Effector memory CD8-positive, alpha-beta T cell (primary cell): ENCODE data around the gene KIF1A.

ENCODE experiments used
- ATAC-seq: fragments of 150-1000 bp; cut with Tn5 transposase; replicated peaks from 2 replicates; pipeline ENCODE4 v1.10.0; 2021; ENCODE audit warnings: mild to moderate bottlenecking, moderate library complexity
- DNase-seq, 3 experiments: peaks; one replicate each; pipeline ENCODE4 v3.0.0; 2021
- H3K27ac Mint-ChIP-seq, 2 donors: one replicate each; pipeline ENCODE4 v1.8.0; 2022; ENCODE audit warnings: mild to moderate bottlenecking in 2 of 2, mixed read lengths in 2 of 2, moderate library complexity in 2 of 2
- H3K27me3 Mint-ChIP-seq, 2 donors: one replicate each; pipeline ENCODE4 v1.8.0; 2022; ENCODE audit warnings: mixed read lengths in 2 of 2
- H3K36me3 Mint-ChIP-seq: one replicate; pipeline ENCODE4 v1.8.0; 2022; ENCODE audit warnings: mild to moderate bottlenecking, moderate library complexity, mixed read lengths; ENCODE audit not compliant: insufficient read depth
- H3K4me1 Mint-ChIP-seq, 2 donors: one replicate each; pipeline ENCODE4 v1.8.0; 2022; ENCODE audit warnings: low read depth in 2 of 2, mixed read lengths in 2 of 2
- H3K4me3 Mint-ChIP-seq, 2 donors: one replicate each; pipeline ENCODE4 v1.8.0; 2022; ENCODE audit warnings: mild to moderate bottlenecking in 2 of 2, mixed read lengths in 2 of 2, moderate library complexity in 2 of 2
- H3K9me3 Mint-ChIP-seq, 2 donors: one replicate each; pipeline ENCODE4 v1.8.0; 2022; ENCODE audit warnings: mixed read lengths in 2 of 2

Gene KIF1A

DNA sequence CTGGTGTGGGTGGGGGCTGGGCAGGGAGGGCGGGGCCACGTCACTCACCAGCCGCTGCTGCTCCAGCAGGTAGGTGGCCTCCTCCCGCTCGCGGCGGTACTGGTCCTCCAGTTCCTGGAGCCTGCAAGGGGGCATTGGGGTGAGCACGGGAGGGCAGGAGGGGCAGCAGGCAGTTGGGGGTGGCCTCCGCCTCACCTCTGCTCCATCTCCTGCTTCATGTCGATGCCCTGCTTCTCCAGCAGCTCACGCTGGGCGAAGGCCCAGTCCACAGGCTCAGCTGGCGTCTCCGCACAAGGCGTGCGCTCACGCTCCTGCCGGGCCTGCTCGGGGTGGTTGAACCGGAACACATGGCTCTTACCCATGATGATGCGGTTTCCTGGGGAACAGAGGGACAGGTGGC lies 57.0 kb downstream of the KIF1A start:
- ATAC-seq, result no peak
- Mint-ChIP-seq H3K27ac (no peak overlapping the region), H3K36me3 (no peaks in the 10 kb centered on the region)

DNA sequence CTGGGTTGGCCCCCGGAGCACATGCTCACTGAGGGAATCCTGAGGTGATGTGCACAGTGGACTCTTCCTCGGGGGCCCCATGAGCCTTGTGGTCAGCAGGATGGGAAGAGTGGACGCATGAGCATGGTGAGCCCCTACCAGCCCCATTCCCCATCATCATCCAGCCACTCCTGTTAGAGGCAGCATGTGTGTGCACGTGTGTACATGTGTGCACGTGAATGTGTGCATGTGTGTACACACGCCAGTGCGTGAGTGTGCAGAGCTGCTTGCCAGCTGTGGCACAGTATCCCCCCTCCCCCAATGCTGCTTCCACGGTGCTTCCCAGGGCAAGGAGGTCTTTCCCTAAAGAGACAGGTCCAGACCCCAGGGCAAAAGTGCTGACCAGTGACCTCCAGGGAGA lies 57.8 kb downstream of the KIF1A start:
- Mint-ChIP-seq H3K36me3 (no peaks in the 10 kb centered on the region), H3K27ac (no peak overlapping the region), H3K4me3 (no peak overlapping the region), H3K27me3 (peaks cover 0 to 6% of the 10 kb centered on the region in 2 donors), H3K4me1 (no peaks in the 10 kb centered on the region), H3K9me3 (no peaks in the 10 kb centered on the region)
- ATAC-seq, result no peak
- no peak for DNase-seq

More for the DNA sequence above, 57.0 kb downstream of the KIF1A start:
- no peaks in the 10 kb centered on the region for H3K4me1 Mint-ChIP-seq
- peaks cover 0 to 6% of the 10 kb centered on the region in 2 donors for H3K27me3 Mint-ChIP-seq
- H3K9me3 Mint-ChIP-seq, result no peaks in the 10 kb centered on the region
- H3K4me3 Mint-ChIP-seq, result no peak overlapping the region
- DNase-seq, result no peak

DNA sequence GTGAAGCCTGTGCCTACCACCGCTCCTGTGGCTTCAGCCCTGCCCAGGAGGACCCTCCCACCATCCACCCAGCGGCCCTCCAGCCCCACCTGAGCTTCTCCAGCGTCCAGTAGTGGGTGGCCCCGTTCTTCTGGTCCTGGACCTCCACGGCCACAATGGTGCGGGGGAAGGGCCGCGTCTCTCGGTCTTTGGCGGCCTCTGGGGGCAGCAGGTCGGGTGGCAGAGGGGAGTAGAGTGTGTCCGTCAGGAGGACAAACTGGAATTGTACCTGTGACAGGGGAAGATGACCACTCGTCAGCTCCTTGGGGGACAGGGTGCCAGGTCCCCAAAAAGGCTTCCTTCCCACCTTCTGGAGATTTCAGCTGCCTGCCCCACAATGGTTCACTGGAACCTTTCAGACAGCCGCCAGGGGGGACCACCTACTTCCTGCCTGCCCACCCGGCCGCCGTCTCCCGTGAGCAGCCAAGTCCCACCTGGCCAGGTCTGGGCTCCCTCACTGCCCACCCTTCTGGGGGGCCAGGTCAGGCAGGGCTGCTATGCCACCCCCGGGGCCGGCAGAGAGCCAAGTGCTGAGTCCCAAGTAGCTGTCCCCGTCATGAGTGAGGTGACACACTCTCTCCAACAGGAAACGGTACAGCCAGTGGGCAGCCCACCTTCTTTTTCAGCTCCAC lies 59.3 kb downstream of the KIF1A start:
- Mint-ChIP-seq H3K4me3 (no peak overlapping the region), H3K9me3 (no peaks in the 10 kb centered on the region), H3K27me3 (peaks cover 0 to 6% of the 10 kb centered on the region in 2 donors), H3K4me1 (no peaks in the 10 kb centered on the region), H3K27ac (no peak overlapping the region), H3K36me3 (no peaks in the 10 kb centered on the region)
- DNase-seq, result no peak
- no peak for ATAC-seq

DNA sequence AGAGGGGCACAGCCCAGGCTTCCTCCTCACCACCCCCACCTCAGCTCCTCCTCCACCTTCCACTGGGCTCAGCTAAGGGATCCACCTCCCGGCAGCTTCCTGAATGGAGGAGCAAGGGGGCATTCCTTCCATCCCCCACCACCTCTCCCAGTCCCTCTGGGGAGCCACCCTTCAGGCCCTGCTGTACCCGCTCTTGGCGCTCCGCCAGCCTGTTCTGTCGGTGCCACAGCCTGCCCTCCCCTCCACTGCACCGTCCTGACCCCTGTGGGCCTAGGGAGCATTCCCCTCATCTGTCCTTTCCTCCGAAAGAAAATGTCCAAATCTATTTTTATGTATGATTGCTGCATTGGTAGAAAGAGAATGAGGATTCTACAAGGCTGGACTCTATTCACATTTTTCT lies 59.9 kb downstream of the KIF1A start:
- H3K4me3 Mint-ChIP-seq, result no peak overlapping the region
- no peak for ATAC-seq
- DNase-seq, result no peak
- no peak overlapping the region for H3K27ac Mint-ChIP-seq
- H3K4me1 Mint-ChIP-seq, result peaks cover under 1% of the 10 kb centered on the region in 2 donors
- H3K36me3 Mint-ChIP-seq, result no peaks in the 10 kb centered on the region
- H3K9me3 Mint-ChIP-seq, result no peaks in the 10 kb centered on the region
- peaks cover 0 to 6% of the 10 kb centered on the region in 2 donors for H3K27me3 Mint-ChIP-seq

DNA sequence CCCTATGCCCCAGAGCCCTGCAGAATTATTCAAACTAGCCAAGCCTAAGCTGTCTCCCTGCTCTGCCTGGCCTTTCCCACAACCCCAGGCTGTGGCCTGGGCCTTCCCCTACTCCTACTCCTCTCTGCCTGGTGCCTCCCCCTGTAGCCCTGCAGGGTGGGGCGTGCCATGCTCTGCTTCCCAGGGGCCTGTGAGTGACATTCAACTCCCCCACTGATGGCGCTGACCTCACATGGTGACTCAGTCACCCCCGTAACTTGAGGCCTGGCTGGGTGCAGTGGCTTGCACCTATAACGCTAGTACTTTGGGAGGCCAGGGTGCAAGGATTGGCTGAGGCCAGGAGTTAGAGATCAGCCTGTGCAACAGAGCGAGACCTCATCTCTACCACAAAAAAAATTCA lies 60.6 kb downstream of the KIF1A start:
- ATAC-seq, result no peak
- Mint-ChIP-seq H3K4me3 (no peak overlapping the region), H3K36me3 (no peaks in the 10 kb centered on the region), H3K9me3 (no peaks in the 10 kb centered on the region), H3K27me3 (peaks cover 0 to 6% of the 10 kb centered on the region in 2 donors), H3K27ac (no peak overlapping the region), H3K4me1 (peaks cover 3 to 4% of the 10 kb centered on the region in 2 donors)
- DNase-seq, result no peak

DNA sequence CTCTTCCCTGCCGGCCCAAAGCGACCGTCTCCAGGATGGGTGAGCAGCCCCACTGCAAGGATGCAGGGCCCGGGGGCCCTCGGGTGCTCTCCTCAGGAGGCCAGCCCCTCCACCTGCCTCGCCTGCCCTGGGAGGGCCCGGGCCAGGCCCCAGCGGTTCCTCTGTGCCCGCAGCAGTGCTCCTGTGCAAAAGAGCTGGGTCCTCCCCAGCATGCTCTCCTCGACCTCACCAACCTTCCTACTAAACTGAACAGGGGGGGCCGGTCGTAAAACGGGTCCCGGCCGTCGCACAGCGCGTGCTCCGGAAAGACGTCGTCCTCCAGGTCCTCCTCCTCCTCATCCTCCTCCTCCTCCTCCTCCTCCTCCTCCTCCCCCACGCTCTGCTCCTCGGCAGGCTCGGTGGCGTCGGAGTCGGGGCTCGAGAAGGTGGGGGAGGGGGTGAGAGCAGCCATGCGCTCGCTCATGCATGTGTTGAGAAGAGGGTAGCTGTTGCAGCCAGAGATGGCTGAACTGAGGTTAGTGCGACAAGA lies 62.9 kb downstream of the KIF1A start:
- H3K27ac Mint-ChIP-seq, result no peak overlapping the region
- no peaks in the 10 kb centered on the region for H3K36me3 Mint-ChIP-seq
- H3K4me1 Mint-ChIP-seq, result peaks cover 3 to 4% of the 10 kb centered on the region in 2 donors
- H3K4me3 Mint-ChIP-seq, result no peak overlapping the region
- H3K9me3 Mint-ChIP-seq, result no peaks in the 10 kb centered on the region
- peaks cover 0 to under 1% of the 10 kb centered on the region in 2 donors for H3K27me3 Mint-ChIP-seq
- DNase-seq, result no peak
- ATAC-seq, result no peak

DNA sequence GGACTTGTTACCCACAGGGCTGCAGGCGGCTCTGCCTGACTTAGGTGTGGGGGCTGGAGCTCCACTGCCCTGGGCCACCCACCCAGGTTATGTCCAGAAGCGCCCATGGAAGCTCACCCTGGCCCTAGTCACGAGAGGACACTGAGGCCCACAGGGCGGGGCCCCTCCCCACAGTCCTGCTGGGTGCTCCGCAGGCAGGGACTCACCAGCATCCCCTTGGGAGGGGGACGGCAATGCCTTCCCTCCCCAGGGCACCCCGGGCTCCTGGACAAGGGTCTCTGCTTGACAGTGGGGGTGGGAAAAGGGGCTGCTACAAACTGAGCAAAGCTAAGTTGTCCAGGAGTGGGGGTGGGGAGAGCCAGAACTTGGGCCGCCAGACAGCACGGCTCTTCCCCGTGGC lies 67.8 kb downstream of the KIF1A start:
- ATAC-seq, result no peak
- Mint-ChIP-seq H3K27me3 (peaks cover 0 to 11% of the 10 kb centered on the region in 2 donors), H3K4me1 (peaks cover 3 to 6% of the 10 kb centered on the region in 2 donors), H3K36me3 (no peaks in the 10 kb centered on the region), H3K9me3 (no peaks in the 10 kb centered on the region), H3K27ac (no peak overlapping the region), H3K4me3 (no peak overlapping the region)
- DNase-seq, result no peak

DNA sequence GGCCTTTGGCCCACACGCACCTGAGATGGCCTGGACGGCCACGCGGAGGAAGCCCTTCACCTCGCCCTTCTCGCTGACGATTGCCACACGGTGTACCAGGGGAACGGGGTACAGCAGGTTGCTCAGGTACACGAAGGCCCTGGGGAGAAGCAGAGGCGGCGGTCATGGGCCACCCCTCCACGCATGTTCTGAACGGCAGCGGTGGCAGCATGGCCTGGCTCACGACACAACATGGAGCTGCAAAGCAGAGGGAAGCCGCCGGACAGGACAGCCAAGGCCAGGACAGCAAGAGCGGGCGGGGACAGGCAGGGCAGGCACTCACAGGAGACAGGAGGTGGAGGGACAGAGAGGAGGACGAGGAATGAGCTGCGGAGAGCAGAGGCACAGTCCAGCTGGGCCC lies 69.6 kb downstream of the KIF1A start:
- Mint-ChIP-seq H3K36me3 (no peaks in the 10 kb centered on the region), H3K4me1 (peaks cover 3 to 6% of the 10 kb centered on the region in 2 donors), H3K27me3 (peaks cover 0 to 20% of the 10 kb centered on the region in 2 donors), H3K27ac (no peak overlapping the region), H3K4me3 (no peak overlapping the region), H3K9me3 (no peaks in the 10 kb centered on the region)
- DNase-seq, result no peak
- ATAC-seq, result no peak

DNA sequence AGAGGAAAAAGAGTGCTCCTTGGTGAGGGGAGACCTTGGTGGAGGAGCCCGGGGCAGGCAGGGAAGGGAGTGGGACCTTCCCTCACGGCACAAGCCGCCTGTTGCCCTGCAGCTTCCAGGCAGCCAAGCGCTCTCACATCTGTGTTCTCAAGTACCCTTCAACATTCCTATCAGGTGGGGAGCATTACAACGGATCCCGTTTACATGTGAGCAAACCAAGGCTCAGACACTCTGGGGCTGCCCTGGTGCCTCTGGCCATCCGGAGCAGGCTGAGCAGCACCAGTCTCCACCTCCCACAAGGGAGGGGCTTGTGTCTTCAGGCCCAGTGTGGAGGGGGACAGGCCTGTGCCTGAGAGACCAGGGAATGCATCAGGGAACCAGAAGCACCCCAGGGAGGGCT lies 70.5 kb downstream of the KIF1A start:
- no peaks in the 10 kb centered on the region for H3K36me3 Mint-ChIP-seq
- no peak for ATAC-seq

DNA sequence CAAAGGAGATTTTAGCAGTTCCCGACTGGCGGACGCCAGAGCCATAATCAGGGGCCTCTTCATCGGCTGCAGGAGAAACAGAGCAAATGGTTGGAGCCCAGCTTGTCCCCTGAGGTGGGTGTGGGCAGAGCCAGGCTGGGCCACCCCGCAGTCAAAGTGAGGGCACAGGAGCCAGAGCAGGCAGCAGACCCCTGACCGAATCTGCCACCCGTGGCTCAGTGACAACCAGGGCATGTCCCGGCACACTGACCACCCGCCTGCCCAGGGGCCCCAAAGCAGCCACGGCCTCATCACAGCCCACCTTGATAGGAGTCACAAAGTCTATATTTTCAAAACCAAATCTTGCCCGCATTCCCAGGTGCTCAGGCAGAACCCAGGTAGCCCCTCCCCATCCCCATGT lies 72.8 kb downstream of the KIF1A start:
- no peaks in the 10 kb centered on the region for H3K36me3 Mint-ChIP-seq
- no peak overlapping the region for H3K27ac Mint-ChIP-seq
- H3K27me3 Mint-ChIP-seq, result peaks cover 0 to 25% of the 10 kb centered on the region in 2 donors
- H3K9me3 Mint-ChIP-seq, result no peaks in the 10 kb centered on the region
- peaks cover 0 to 2% of the 10 kb centered on the region in 2 donors for H3K4me1 Mint-ChIP-seq
- ATAC-seq, result no peak
- DNase-seq, result no peak
- no peak overlapping the region for H3K4me3 Mint-ChIP-seq

More for the DNA sequence above, 70.5 kb downstream of the KIF1A start:
- H3K27me3 Mint-ChIP-seq, result peaks cover 0 to 25% of the 10 kb centered on the region in 2 donors
- DNase-seq, result no peak
- H3K9me3 Mint-ChIP-seq, result no peaks in the 10 kb centered on the region
- H3K4me3 Mint-ChIP-seq, result no peak overlapping the region
- no peak overlapping the region for H3K27ac Mint-ChIP-seq
- peaks cover 0 to 2% of the 10 kb centered on the region in 2 donors for H3K4me1 Mint-ChIP-seq

DNA sequence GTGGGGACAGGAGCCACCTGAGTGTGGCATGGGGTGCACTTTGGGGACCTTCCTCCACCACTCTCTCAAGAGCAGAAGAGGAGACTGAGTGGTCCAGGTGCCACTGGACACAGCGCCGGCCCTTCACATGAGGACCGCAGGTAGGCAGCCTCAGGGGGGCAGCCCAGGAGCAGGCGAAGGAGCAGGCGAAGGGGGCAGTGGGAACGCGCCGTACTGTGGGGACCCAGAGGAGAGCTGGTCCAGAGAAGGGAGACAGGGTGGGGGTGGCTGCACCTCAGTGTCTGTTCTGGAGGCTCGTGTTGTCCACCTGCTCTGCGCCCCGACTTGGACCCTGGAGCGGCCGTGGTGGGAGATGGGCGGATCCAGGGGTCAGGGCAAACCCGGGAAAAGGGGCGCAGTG lies 73.3 kb downstream of the KIF1A start:
- Mint-ChIP-seq H3K4me3 (no peak overlapping the region), H3K36me3 (no peaks in the 10 kb centered on the region), H3K27me3 (peaks cover 0 to 25% of the 10 kb centered on the region in 2 donors), H3K9me3 (no peaks in the 10 kb centered on the region), H3K27ac (no peak overlapping the region), H3K4me1 (peaks cover 0 to 2% of the 10 kb centered on the region in 2 donors)
- ATAC-seq (no peak), DNase-seq (no peak)

DNA sequence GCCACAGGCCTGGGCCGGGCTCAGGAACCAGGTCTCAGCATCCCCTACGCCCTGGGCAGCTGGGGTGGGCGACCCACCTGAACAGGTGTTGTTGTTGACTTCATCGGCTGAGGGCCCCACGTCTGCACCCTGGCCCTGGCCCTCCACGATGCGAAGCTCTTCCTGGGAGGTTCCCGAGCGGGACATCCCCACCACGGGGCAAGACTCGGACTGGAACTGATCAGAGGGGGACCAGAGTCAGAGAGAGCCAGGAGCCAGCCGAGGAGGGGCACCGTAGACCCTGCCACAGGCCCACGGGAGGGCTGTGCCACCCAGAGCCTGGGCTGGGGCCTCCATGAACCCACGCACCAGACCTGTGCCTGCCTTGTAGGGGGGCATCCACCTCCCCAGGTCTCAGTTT lies 74.1 kb downstream of the KIF1A start:
- Mint-ChIP-seq H3K27ac (no peak overlapping the region), H3K4me3 (no peak overlapping the region), H3K27me3 (peaks cover 0 to 25% of the 10 kb centered on the region in 2 donors), H3K36me3 (no peaks in the 10 kb centered on the region), H3K9me3 (no peaks in the 10 kb centered on the region), H3K4me1 (peaks cover 0 to 2% of the 10 kb centered on the region in 2 donors)
- ATAC-seq, result no peak
- DNase-seq, result no peak

DNA sequence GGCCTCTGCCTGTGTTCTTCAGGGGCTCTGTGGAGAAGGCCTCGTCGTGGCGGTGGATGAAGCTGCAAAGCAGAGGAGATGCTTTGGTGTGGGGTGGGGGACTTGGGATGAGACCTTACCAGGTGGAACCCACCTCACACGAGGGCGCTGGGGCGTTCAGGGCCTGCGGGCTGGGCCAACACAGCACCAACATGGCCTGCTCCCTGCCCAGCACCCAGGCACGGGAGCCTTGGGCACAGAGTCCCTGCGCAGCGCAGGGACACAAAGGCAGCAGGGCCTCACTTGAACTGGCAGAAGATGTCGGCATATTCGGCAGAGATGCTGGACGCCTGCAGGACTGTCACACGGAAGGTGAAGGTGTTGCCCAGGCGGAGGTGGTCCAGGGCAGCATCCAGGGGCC lies 74.6 kb downstream of the KIF1A start:
- Mint-ChIP-seq H3K4me3 (no peak overlapping the region), H3K36me3 (no peaks in the 10 kb centered on the region), H3K4me1 (peaks cover 0 to 2% of the 10 kb centered on the region in 2 donors), H3K27me3 (peaks cover 0 to 25% of the 10 kb centered on the region in 2 donors), H3K9me3 (no peaks in the 10 kb centered on the region), H3K27ac (peak overlapping the region in 1 of 2 donors; percentile 31)
- ATAC-seq (no peak), DNase-seq (no peak)

DNA sequence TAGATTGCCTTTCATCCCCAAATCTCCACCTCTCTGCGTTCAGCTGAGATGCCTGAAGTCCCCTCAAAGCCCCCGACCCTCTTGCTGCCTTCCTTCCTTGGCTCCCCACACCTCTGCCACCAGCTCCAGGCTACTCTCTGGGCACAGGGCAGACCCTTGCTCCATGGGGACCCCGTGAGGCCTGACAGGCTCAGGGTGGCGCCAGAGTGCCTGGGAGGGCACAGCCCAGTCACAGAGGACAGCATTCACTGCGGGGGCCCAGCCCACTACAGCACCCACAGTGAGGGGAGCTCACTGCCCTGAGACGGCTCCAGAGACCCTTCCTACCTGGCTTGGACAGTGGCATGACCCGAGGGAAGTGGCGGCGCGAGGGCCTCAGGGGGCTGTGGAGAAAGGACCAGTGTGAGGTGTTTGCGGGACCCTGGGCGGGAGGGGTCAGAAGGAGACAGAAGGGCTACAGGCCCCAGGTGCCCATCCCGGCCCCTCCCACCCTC lies 77.4 kb downstream of the KIF1A start:
- Mint-ChIP-seq H3K9me3 (no peaks in the 10 kb centered on the region), H3K27ac (no peak overlapping the region), H3K4me1 (peaks cover 4 to 7% of the 10 kb centered on the region in 2 donors), H3K36me3 (no peaks in the 10 kb centered on the region), H3K4me3 (no peak overlapping the region), H3K27me3 (peaks cover 6 to 18% of the 10 kb centered on the region in 2 donors)
- no peak for ATAC-seq
- no peak for DNase-seq
